NK-92 treated with Interleukin-12 subunit alpha and Interleukin-12 subunit beta, amount 100 ng/mL, for 24 hours (cell line): ENCODE measurements around the gene CDC42SE2.
A peak's percentile ranks its signal among the peaks of the same experiment; 100 is the strongest.
"Not testable (repeated sequence)": the region's sequence is repeated elsewhere in the genome, so short reads cannot be mapped to it uniquely, and the experiment has no call there.

Experiments
- DNase-seq: peaks from one replicate; lab custom pipeline; 2025; lab: John Stamatoyannopoulos, UW

CDC42SE2 gene

GRCh38 chr5:131250751-131251475, 12.9 kb upstream of the CDC42SE2 start:
- DNase-seq: no peak

GRCh38 chr5:131252824-131253171, 11.1 kb upstream of the CDC42SE2 start:
- peak; percentile 62 for DNase-seq

GRCh38 chr5:131254025-131254424, 9.8 kb upstream of the CDC42SE2 start:
- not testable (repeated sequence) for DNase-seq

GRCh38 chr5:131254741-131255140, 9.1 kb upstream of the CDC42SE2 start:
- no peak for DNase-seq

GRCh38 chr5:131256507-131256823, 7.4 kb upstream of the CDC42SE2 start:
- no peak for DNase-seq

- DNase-seq: no peak
These were observed 5.1 kb upstream of the CDC42SE2 start for GRCh38 chr5:131258733-131259132.

GRCh38 chr5:131259326-131259725, 4.5 kb upstream of the CDC42SE2 start:
- no peak for DNase-seq

GRCh38 chr5:131260895-131261294, 3.0 kb upstream of the CDC42SE2 start:
- no peak for DNase-seq

GRCh38 chr5:131261483-131261882, 2.4 kb upstream of the CDC42SE2 start:
- DNase-seq: no peak

GRCh38 chr5:131262953-131263541, 806 bp upstream of the CDC42SE2 start:
- no peak for DNase-seq

GRCh38 chr5:131264451-131265099, 722 bp downstream of the CDC42SE2 start:
- DNase-seq: peak; percentile 44

- DNase-seq: no peak
These were observed 1.5 kb downstream of the CDC42SE2 start for GRCh38 chr5:131265311-131265803.

GRCh38 chr5:131266370-131267060, 2.7 kb downstream of the CDC42SE2 start:
- no peak for DNase-seq

GRCh38 chr5:131268758-131269370, 5.0 kb downstream of the CDC42SE2 start:
- DNase-seq: no peak

GRCh38 chr5:131270809-131271208, 7.0 kb downstream of the CDC42SE2 start:
- DNase-seq: no peak

GRCh38 chr5:131271888-131272287, 8.0 kb downstream of the CDC42SE2 start:
- DNase-seq: not testable (repeated sequence)

- no peak for DNase-seq
These were observed 8.5 kb downstream of the CDC42SE2 start for GRCh38 chr5:131272307-131272706.

GRCh38 chr5:131272724-131273123, 8.9 kb downstream of the CDC42SE2 start:
- no peak for DNase-seq

GRCh38 chr5:131274326-131275063, 10.6 kb downstream of the CDC42SE2 start:
- DNase-seq: no peak

- no peak for DNase-seq
These were observed 12.2 kb downstream of the CDC42SE2 start for GRCh38 chr5:131276072-131276471.

- no peak for DNase-seq
These were observed 13.6 kb downstream of the CDC42SE2 start for GRCh38 chr5:131277447-131277846.
